ENCODE data around the gene PRKCA.

PRKCA gene

GRCh38 chr17:66604376-66604775 is 302.0 kb downstream of the PRKCA start:
- H3K79me2 ChIP-seq (ENCODE audit: control insufficient read depth, low read length) = no peaks in the 10 kb centered on the region
- H3K27me3 ChIP-seq (ENCODE audit: control insufficient read depth, low read length) = no peaks in the 10 kb centered on the region
- no peaks in the 10 kb centered on the region for H3K9me2 ChIP-seq (replicated peaks; ENCODE audit: control insufficient read depth, low read length)
- no peak overlapping the region for H3K27ac ChIP-seq (ENCODE audit: low read depth, low read length)
- H3F3A ChIP-seq (ENCODE audit: control insufficient read depth, insufficient read depth) = no peaks in the 10 kb centered on the region
- H4K20me1 ChIP-seq (ENCODE audit: control insufficient read depth, insufficient read depth, low read depth, low read length) = no peaks in the 10 kb centered on the region
- H3K4me2 ChIP-seq (ENCODE audit: low read length) = no peak overlapping the region
- H3K36me3 ChIP-seq (ENCODE audit: control insufficient read depth, low read length) = no peaks in the 10 kb centered on the region
- no peaks in the 10 kb centered on the region for H3K9me3 ChIP-seq (ENCODE audit: control insufficient read depth, insufficient read depth, low read length)
- H3K4me3 ChIP-seq (ENCODE audit: low read length) = no peak overlapping the region
- TF ChIP-seq EZH2phosphoT487 (IDR thresholded peaks at IDR 0.05; ENCODE audit: borderline replicate concordance, low read length) (no peak), CTCF (IDR thresholded peaks at IDR 0.05; ENCODE audit: low read depth, low read length, poor library complexity, severe bottlenecking) (no peak)
- no peaks in the 10 kb centered on the region for H3K4me1 ChIP-seq (ENCODE audit: control insufficient read depth, low read length)

GRCh38 chr17:66605541-66605940 is 303.1 kb downstream of the PRKCA start:
- TF ChIP-seq EZH2phosphoT487 (IDR thresholded peaks at IDR 0.05; ENCODE audit: borderline replicate concordance, low read length) = no peak
- no peak for TF ChIP-seq CTCF (IDR thresholded peaks at IDR 0.05; ENCODE audit: low read depth, low read length, poor library complexity, severe bottlenecking)
- Histone ChIP-seq H3F3A (ENCODE audit: control insufficient read depth, insufficient read depth) (no peaks in the 10 kb centered on the region), H3K4me1 (ENCODE audit: control insufficient read depth, low read length) (peaks cover 5% of the 10 kb centered on the region; the same call in 1 of the 2 replicates), H3K27me3 (ENCODE audit: control insufficient read depth, low read length) (no peaks in the 10 kb centered on the region), H3K27ac (ENCODE audit: low read depth, low read length) (no peak overlapping the region), H3K9me3 (ENCODE audit: control insufficient read depth, insufficient read depth, low read length) (peaks cover 5% of the 10 kb centered on the region; the same call in 1 of the 2 replicates), H4K20me1 (ENCODE audit: control insufficient read depth, insufficient read depth, low read depth, low read length) (no peaks in the 10 kb centered on the region), H3K4me2 (ENCODE audit: low read length) (no peak overlapping the region), H3K4me3 (ENCODE audit: low read length) (no peak overlapping the region), H3K36me3 (ENCODE audit: control insufficient read depth, low read length) (no peaks in the 10 kb centered on the region), H3K9me2 (replicated peaks; ENCODE audit: control insufficient read depth, low read length) (no peaks in the 10 kb centered on the region), H3K79me2 (ENCODE audit: control insufficient read depth, low read length) (no peaks in the 10 kb centered on the region)

GRCh38 chr17:66610361-66611133 is 308.1 kb downstream of the PRKCA start:
- Histone ChIP-seq H3K9me3 (ENCODE audit: control insufficient read depth, insufficient read depth, low read length) (peaks cover 8% of the 10 kb centered on the region; the same call in 1 of the 2 replicates), H3F3A (ENCODE audit: control insufficient read depth, insufficient read depth) (no peaks in the 10 kb centered on the region), H3K4me2 (ENCODE audit: low read length) (no peak overlapping the region), H4K20me1 (ENCODE audit: control insufficient read depth, insufficient read depth, low read depth, low read length) (no peaks in the 10 kb centered on the region), H3K27me3 (ENCODE audit: control insufficient read depth, low read length) (no peaks in the 10 kb centered on the region), H3K9me2 (replicated peaks; ENCODE audit: control insufficient read depth, low read length) (no peaks in the 10 kb centered on the region), H3K4me3 (ENCODE audit: low read length) (no peak overlapping the region), H3K36me3 (ENCODE audit: control insufficient read depth, low read length) (no peaks in the 10 kb centered on the region), H3K27ac (ENCODE audit: low read depth, low read length) (no peak overlapping the region), H3K79me2 (ENCODE audit: control insufficient read depth, low read length) (no peaks in the 10 kb centered on the region), H3K4me1 (ENCODE audit: control insufficient read depth, low read length) (peaks cover 11% of the 10 kb centered on the region)
- TF ChIP-seq EZH2phosphoT487 (IDR thresholded peaks at IDR 0.05; ENCODE audit: borderline replicate concordance, low read length) (no peak), CTCF (IDR thresholded peaks at IDR 0.05; ENCODE audit: low read depth, low read length, poor library complexity, severe bottlenecking) (no peak)

All from DOHH2 (cell line).